HepG2 (cell line): Measurements from ENCODE around the gene ISCU.

Experiments used
- CREB1 ChIP-seq, 2 experiments: fragments of 450-650 bp in 1 of 2; IDR thresholded peaks; 2 replicates each; pipeline ENCODE4 v1.6.1; 2016 to 2017; ENCODE audit warnings: control low read depth in 1 of 2, mild to moderate bottlenecking in 1 of 2, missing compliant biosample characterization in 1 of 2, missing genetic modification characterization in 1 of 2
- NR2F1 ChIP-seq, 2 experiments: fragments of 450-650 bp in 1 of 2; formaldehyde crosslinking in 1 of 2; IDR thresholded peaks; 2 replicates each; pipeline versions ENCODE4 v1.5.0 to v1.6.1; 2016 to 2020; ENCODE audit warnings: mild to moderate bottlenecking in 1 of 2, missing compliant biosample characterization in 1 of 2, missing genetic modification reagents in 1 of 2, moderate library complexity in 1 of 2
- PBX2 ChIP-seq: IDR thresholded peaks from 2 replicates; pipeline ENCODE4 v1.6.1; 2016; ENCODE audit warnings: control low read depth
- POLR2A ChIP-seq, 2 experiments: IDR thresholded peaks; 2 replicates each; pipeline ENCODE4 v1.6.1; 2011; ENCODE audit warnings: low read depth in 2 of 2, low read length in 2 of 2, mild to moderate bottlenecking in 1 of 2, moderate library complexity in 1 of 2; ENCODE audit not compliant: insufficient read depth in 1 of 2
- POLR2AphosphoS2 ChIP-seq: IDR thresholded peaks from 2 replicates; pipeline ENCODE4 v1.6.1; 2011; ENCODE audit warnings: low read depth, low read length, improper control_type of control experiment
- RCOR2 ChIP-seq: IDR thresholded peaks from 2 replicates; pipeline ENCODE4 v1.6.1; 2016; ENCODE audit warnings: missing biosample characterization, missing genetic modification reagents
- SMAD1 ChIP-seq: sonication (generic); formaldehyde crosslinking; IDR thresholded peaks from 2 replicates; pipeline ENCODE4 v1.4.0; 2020; ENCODE audit warnings: missing genetic modification reagents, low read depth, mild to moderate bottlenecking, borderline replicate concordance
- SNAPC5 ChIP-seq: sonication (generic); formaldehyde crosslinking; IDR thresholded peaks from 2 replicates; pipeline ENCODE4 v1.8.1; 2023; ENCODE audit warnings: mild to moderate bottlenecking, missing genetic modification reagents, borderline replicate concordance
- TRAFD1 ChIP-seq: sonication (generic); formaldehyde crosslinking; IDR thresholded peaks from 2 replicates; pipeline ENCODE4 v1.5.1; 2020; ENCODE audit warnings: missing genetic modification reagents, mild to moderate bottlenecking, borderline replicate concordance
- TF ChIP-seq, protein P1 (sequence below): sonication (generic); formaldehyde crosslinking; IDR thresholded peaks from 2 replicates; pipeline ENCODE4 v1.5.0; 2020; ENCODE audit warnings: mild to moderate bottlenecking, missing genetic modification reagents, moderate library complexity
- TF ChIP-seq, protein P2 (sequence below): sonication (generic); formaldehyde crosslinking; IDR thresholded peaks from 2 replicates; pipeline ENCODE4 v1.4.0; 2020; ENCODE audit warnings: mild to moderate bottlenecking, missing genetic modification reagents, borderline replicate concordance

DNA sequence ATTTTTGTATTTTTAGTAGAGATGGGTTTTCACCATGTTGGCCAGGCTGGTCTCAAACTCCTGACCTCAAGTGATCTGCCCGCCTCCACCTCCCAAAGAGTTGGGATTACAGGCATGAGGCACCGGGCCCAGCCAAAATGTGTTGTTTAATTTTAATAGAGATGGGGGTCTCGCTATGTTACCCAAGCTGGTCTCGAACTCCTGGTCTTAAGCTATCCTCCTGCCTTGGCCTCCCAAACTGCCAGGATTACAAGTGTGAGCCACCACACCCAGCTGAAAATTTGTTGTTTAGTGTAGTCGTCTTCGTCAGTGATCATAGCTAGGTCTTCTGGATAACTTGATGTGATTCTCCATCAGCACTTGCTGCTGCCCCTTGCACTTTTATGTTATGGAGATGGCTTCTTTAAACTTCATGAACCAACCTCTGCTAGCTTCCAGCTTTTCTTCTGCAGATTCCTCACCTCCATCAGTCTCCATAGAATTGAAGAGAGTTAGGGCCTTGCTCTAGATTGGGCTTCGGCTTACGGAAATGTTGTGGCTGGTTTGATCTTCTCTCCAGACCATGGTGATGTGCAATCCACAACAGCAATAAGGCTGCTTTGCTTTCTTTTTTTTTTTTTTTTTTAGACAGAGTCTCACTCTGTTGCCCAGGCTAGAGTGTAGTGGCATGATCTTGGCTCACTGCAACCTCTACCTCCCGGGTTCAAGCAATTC, 13.0 kb downstream of the ISCU start:
- TF ChIP-seq CREB1 (IDR thresholded peaks at IDR 0.05) (no peak), CREB1 (CRISPR knock-in tag; IDR thresholded peaks at IDR 0.05) (no peak), POLR2A (IDR thresholded peaks at IDR 0.05; ENCODE audit: insufficient read depth in 1 of 2, low read depth in 2 of 2, low read length in 2 of 2) (no peak), SMAD1 (CRISPR knock-in tag) (no peak), PBX2 (CRISPR knock-in tag) (no peak), NR2F1 (CRISPR knock-in tag; IDR thresholded peaks at IDR 0.05) (no peak), TRAFD1 (CRISPR knock-in tag) (no peak), SNAPC5 (CRISPR knock-in tag) (no peak), POLR2AphosphoS2 (no peak), RCOR2 (no peak)
- TF ChIP-seq, protein P1, sequence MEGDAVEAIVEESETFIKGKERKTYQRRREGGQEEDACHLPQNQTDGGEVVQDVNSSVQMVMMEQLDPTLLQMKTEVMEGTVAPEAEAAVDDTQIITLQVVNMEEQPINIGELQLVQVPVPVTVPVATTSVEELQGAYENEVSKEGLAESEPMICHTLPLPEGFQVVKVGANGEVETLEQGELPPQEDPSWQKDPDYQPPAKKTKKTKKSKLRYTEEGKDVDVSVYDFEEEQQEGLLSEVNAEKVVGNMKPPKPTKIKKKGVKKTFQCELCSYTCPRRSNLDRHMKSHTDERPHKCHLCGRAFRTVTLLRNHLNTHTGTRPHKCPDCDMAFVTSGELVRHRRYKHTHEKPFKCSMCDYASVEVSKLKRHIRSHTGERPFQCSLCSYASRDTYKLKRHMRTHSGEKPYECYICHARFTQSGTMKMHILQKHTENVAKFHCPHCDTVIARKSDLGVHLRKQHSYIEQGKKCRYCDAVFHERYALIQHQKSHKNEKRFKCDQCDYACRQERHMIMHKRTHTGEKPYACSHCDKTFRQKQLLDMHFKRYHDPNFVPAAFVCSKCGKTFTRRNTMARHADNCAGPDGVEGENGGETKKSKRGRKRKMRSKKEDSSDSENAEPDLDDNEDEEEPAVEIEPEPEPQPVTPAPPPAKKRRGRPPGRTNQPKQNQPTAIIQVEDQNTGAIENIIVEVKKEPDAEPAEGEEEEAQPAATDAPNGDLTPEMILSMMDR (CRISPR knock-in tag): no peak
- TF ChIP-seq, protein P2, sequence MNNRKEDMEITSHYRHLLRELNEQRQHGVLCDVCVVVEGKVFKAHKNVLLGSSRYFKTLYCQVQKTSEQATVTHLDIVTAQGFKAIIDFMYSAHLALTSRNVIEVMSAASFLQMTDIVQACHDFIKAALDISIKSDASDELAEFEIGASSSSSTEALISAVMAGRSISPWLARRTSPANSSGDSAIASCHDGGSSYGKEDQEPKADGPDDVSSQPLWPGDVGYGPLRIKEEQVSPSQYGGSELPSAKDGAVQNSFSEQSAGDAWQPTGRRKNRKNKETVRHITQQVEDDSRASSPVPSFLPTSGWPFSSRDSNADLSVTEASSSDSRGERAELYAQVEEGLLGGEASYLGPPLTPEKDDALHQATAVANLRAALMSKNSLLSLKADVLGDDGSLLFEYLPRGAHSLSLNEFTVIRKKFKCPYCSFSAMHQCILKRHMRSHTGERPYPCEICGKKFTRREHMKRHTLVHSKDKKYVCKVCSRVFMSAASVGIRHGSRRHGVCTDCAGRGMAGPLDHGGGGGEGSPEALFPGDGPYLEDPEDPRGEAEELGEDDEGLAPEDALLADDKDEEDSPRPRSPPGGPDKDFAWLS (CRISPR knock-in tag): no peak
